ENCODE measurements around the gene KLHL18. TPM values are rescaled to one million over a fixed set of nuclear protein-coding genes. Genes with fewer than 3 reads are reported as not detected.

Gene KLHL18
- total RNA-seq, 1 experiment from 2014 or later: 11.8 TPM

Other genes starting within 250 kb of the KLHL18 start
- gene SETD2, start 118.8 kb upstream of the KLHL18 start, total RNA-seq (2014; rRNA removed; shearing (Covaris generic)): 35.3 and 38.5 TPM in 2 replicates
- gene KIF9, start 145 bp upstream of the KLHL18 start, total RNA-seq (2014; rRNA removed; shearing (Covaris generic)): 5.1 and 5.6 TPM in 2 replicates
- 7.4 and 11.4 TPM in 2 replicates for gene PTPN23, start 98.1 kb downstream of the KLHL18 start, total RNA-seq (2014; rRNA removed; shearing (Covaris generic))
- gene SCAP, start 193.0 kb downstream of the KLHL18 start, total RNA-seq (2014; rRNA removed; shearing (Covaris generic)): 47.5 and 48.4 TPM in 2 replicates
- 36.1 and 41.4 TPM in 2 replicates for gene ELP6, start 230.8 kb downstream of the KLHL18 start, total RNA-seq (2014; rRNA removed; shearing (Covaris generic))

All from SJCRH30 (cell line).